Lung (tissue), 12 donors: ENCODE measurements around the gene TMEM239. TPM values are rescaled to one million over a fixed set of nuclear protein-coding genes. Genes with fewer than 3 reads are reported as not detected.

ENCODE experiments used
- ATAC-seq: fragments of 200-7000 bp; cut with Tn5 transposase; one replicate; pipeline ENCODE4 v1.9.1; 2020; ENCODE audit warnings: moderate number of reproducible peaks; ENCODE audit not compliant: insufficient read depth, low FRiP score
- DNase-seq, 3 donors: peaks; one replicate each; pipeline ENCODE4 v3.0.0-alpha.2; 2013 to 2017
- H3K27ac ChIP-seq, 2 donors: one replicate each; pipeline ENCODE4 v1.5.1; 2013; ENCODE audit warnings: mild to moderate bottlenecking in 2 of 2, moderate library complexity in 2 of 2, control low read depth in 1 of 2, inconsistent platforms in 1 of 2, low read depth in 1 of 2, low read length in 1 of 2
- H3K27me3 ChIP-seq, 3 donors: one replicate each; pipeline ENCODE4 v1.5.1; 2013; ENCODE audit warnings: low read length in 2 of 3; ENCODE audit not compliant: control insufficient read depth in 3 of 3, insufficient read depth in 3 of 3
- H3K36me3 ChIP-seq, 4 donors: one replicate each; pipeline ENCODE4 v1.5.1; 2013; ENCODE audit warnings: low read length in 4 of 4, mild to moderate bottlenecking in 1 of 4, moderate library complexity in 1 of 4; ENCODE audit not compliant: control insufficient read depth in 4 of 4, insufficient read depth in 4 of 4
- H3K4me1 ChIP-seq, 5 donors: one replicate each; pipeline ENCODE4 v1.5.1; 2013; ENCODE audit warnings: low read length in 5 of 5, mild to moderate bottlenecking in 2 of 5, moderate library complexity in 1 of 5; ENCODE audit not compliant: control insufficient read depth in 5 of 5, insufficient read depth in 5 of 5
- H3K4me3 ChIP-seq: one replicate; pipeline ENCODE4 v1.5.1; 2013; ENCODE audit warnings: mild to moderate bottlenecking, control low read depth, moderate library complexity
- H3K9ac ChIP-seq, 2 donors: one replicate each; pipeline ENCODE4 v1.5.1; 2013; ENCODE audit warnings: low read length in 2 of 2, control low read depth in 1 of 2; ENCODE audit not compliant: insufficient read depth in 1 of 2
- H3K9me3 ChIP-seq, 4 donors: one replicate each; pipeline ENCODE4 v1.5.1; 2013; ENCODE audit warnings: low read length in 3 of 4, mild to moderate bottlenecking in 1 of 4, moderate library complexity in 1 of 4; ENCODE audit not compliant: control insufficient read depth in 4 of 4, insufficient read depth in 3 of 4
- CTCF ChIP-seq: IDR thresholded peaks from 2 replicates; pipeline ENCODE4 v1.5.1; 2012; ENCODE audit warnings: mild to moderate bottlenecking; ENCODE audit errors: control extremely low read depth, extremely low read depth
- WGBS, 2 donors: extraction: QIAGEN DNeasy Blood & Tissue Kit; methylation state at CpG; one replicate each; pipeline ENCODE4 v1.1.7; 2013; 5-methylcytosine and 5-hydroxymethylcytosine counted together
- polyA plus RNA-seq, 2 donors: library from polyadenylated mRNA; stranded (reverse); fragments of 200-250 nt; gene quantifications; one replicate each; pipeline ENCODE4 v1.2.1, GENCODE V29; 2013
- total RNA-seq, 2 donors: library from RNA; depleted of rRNA in 1 of 2; stranded (reverse); fragments of >200 nt in 1 of 2; gene quantifications; one replicate each; pipeline ENCODE4 v1.2.1, GENCODE V29; 2014 to 2021
- donor health status: control.
- donor health status: control.
- donor health status: Bipolar disorder and iron deficiency.
- donor health status: healthy.
- donor health status: DM: yes; HTN: yes; CAD: no.

The TMEM239 gene
- total and polyA plus RNA-seq, 4 donors, result not detected

- peaks cover 0 to 3% (median 0%) of the 10 kb centered on the region in 4 donors for H3K9me3 ChIP-seq
- H3K27ac ChIP-seq, result no peak overlapping the region
- H3K4me3 ChIP-seq, result no peak overlapping the region
- 39 to 41% methylated on average over 12 of the region's 12 CpGs for WGBS, 2 donors
- ATAC-seq (no peak), DNase-seq (no peak)
- H3K4me1 ChIP-seq, result peaks cover 0 to 13% (median 0%) of the 10 kb centered on the region in 5 donors
- H3K9ac ChIP-seq, result no peak overlapping the region
- H3K36me3 ChIP-seq, result no peaks in the 10 kb centered on the region
- no peaks in the 10 kb centered on the region for H3K27me3 ChIP-seq
- no peak for TF ChIP-seq CTCF
These were observed 44.5 kb upstream of the TMEM239 start for GRCh38 chr20:2771631-2772080.

- Histone ChIP-seq H3K4me3 (no peak overlapping the region), H3K9me3 (peaks cover 0 to 3% (median 0%) of the 10 kb centered on the region in 4 donors), H3K27ac (no peak overlapping the region), H3K9ac (no peak overlapping the region), H3K27me3 (no peaks in the 10 kb centered on the region), H3K36me3 (no peaks in the 10 kb centered on the region), H3K4me1 (peaks cover 0 to 2% (median 0%) of the 10 kb centered on the region in 5 donors)
- DNase-seq, result no peak
- TF ChIP-seq CTCF, result no peak
- 91 to 93% methylated on average over 9 of the region's 9 CpGs for WGBS, 2 donors
- ATAC-seq, result no peak
These were observed 42.4 kb upstream of the TMEM239 start for GRCh38 chr20:2773812-2774211.

- H3K9me3 ChIP-seq, result peaks cover 0 to 3% (median 0%) of the 10 kb centered on the region in 4 donors
- ATAC-seq (no peak), DNase-seq (no peak)
- 85 to 87% methylated on average over 3 of the region's 3 CpGs for WGBS, 2 donors
- no peak overlapping the region for H3K27ac ChIP-seq
- no peak for TF ChIP-seq CTCF
- H3K36me3 ChIP-seq, result no peaks in the 10 kb centered on the region
- peaks cover 0 to 2% (median 0%) of the 10 kb centered on the region in 3 donors for H3K27me3 ChIP-seq
- H3K9ac ChIP-seq, result no peak overlapping the region
- no peaks in the 10 kb centered on the region for H3K4me1 ChIP-seq
- H3K4me3 ChIP-seq, result no peak overlapping the region
These were observed 41.0 kb upstream of the TMEM239 start for GRCh38 chr20:2775139-2775538.
